Measurements from ENCODE around the gene SIVA1.

SIVA1 gene

GRCh38 chr14:104752735-104753527, at the start of gene SIVA1:
Gene SIVA1, plus strand, starts transcription at chr14:104753147. Its CDS starts 55 bp downstream, at chr14:104753202.
- peak; percentile 100 for DNase-seq (ENCODE audit: low read depth)

- DNase-seq (ENCODE audit: low read depth) = no peak
These were observed 49.7 kb upstream of the SIVA1 start for GRCh38 chr14:104703269-104703668.

GRCh38 chr14:104704252-104704651, 48.7 kb upstream of the SIVA1 start:
- no peak for DNase-seq (ENCODE audit: low read depth)

- DNase-seq (ENCODE audit: low read depth) = no peak
These were observed 47.5 kb upstream of the SIVA1 start for GRCh38 chr14:104705340-104706047.

GRCh38 chr14:104706733-104707607, 46.0 kb upstream of the SIVA1 start:
- DNase-seq (ENCODE audit: low read depth) = no peak

- DNase-seq (ENCODE audit: low read depth) = no peak
These were observed 45.0 kb upstream of the SIVA1 start for GRCh38 chr14:104707608-104708595.

GRCh38 chr14:104708606-104709268, 44.2 kb upstream of the SIVA1 start:
- DNase-seq (ENCODE audit: low read depth) = peak; percentile 70

GRCh38 chr14:104709387-104710039, 43.4 kb upstream of the SIVA1 start:
- DNase-seq (ENCODE audit: low read depth) = no peak

- no peak for DNase-seq (ENCODE audit: low read depth)
These were observed 42.7 kb upstream of the SIVA1 start for GRCh38 chr14:104710071-104710735.

- DNase-seq (ENCODE audit: low read depth) = no peak
These were observed 39.8 kb upstream of the SIVA1 start for GRCh38 chr14:104712881-104713734.

GRCh38 chr14:104714066-104714465, 38.9 kb upstream of the SIVA1 start:
- DNase-seq (ENCODE audit: low read depth) = no peak

- DNase-seq (ENCODE audit: low read depth) = no peak
These were observed 38.3 kb upstream of the SIVA1 start for GRCh38 chr14:104714681-104715080.

GRCh38 chr14:104715416-104715815, 37.5 kb upstream of the SIVA1 start:
- DNase-seq (ENCODE audit: low read depth) = no peak

GRCh38 chr14:104715871-104716270, 37.1 kb upstream of the SIVA1 start:
- no peak for DNase-seq (ENCODE audit: low read depth)

GRCh38 chr14:104717137-104717536, 35.8 kb upstream of the SIVA1 start:
- no peak for DNase-seq (ENCODE audit: low read depth)

GRCh38 chr14:104717646-104718045, 35.3 kb upstream of the SIVA1 start:
- no peak for DNase-seq (ENCODE audit: low read depth)

- DNase-seq (ENCODE audit: low read depth) = no peak
These were observed 34.8 kb upstream of the SIVA1 start for GRCh38 chr14:104718147-104718546.

- DNase-seq (ENCODE audit: low read depth) = no peak
These were observed 34.1 kb upstream of the SIVA1 start for GRCh38 chr14:104718871-104719270.

GRCh38 chr14:104719343-104719742, 33.6 kb upstream of the SIVA1 start:
- no peak for DNase-seq (ENCODE audit: low read depth)

Measured in activated T-cell treated with anti-CD3 and anti-CD28 coated beads for 48 hours (primary cell).